Measurements from ENCODE around the gene NR1D2.
A peak's percentile ranks its signal among the peaks of the same experiment; 100 is the strongest.

GRCh38 chr3:23959135-23959900 lies 14.2 kb downstream of the NR1D2 start:
- peak; percentile 67 for TF ChIP-seq POLR2AphosphoS5 (IDR thresholded peaks at IDR 0.05)
- TF ChIP-seq, protein P1, sequence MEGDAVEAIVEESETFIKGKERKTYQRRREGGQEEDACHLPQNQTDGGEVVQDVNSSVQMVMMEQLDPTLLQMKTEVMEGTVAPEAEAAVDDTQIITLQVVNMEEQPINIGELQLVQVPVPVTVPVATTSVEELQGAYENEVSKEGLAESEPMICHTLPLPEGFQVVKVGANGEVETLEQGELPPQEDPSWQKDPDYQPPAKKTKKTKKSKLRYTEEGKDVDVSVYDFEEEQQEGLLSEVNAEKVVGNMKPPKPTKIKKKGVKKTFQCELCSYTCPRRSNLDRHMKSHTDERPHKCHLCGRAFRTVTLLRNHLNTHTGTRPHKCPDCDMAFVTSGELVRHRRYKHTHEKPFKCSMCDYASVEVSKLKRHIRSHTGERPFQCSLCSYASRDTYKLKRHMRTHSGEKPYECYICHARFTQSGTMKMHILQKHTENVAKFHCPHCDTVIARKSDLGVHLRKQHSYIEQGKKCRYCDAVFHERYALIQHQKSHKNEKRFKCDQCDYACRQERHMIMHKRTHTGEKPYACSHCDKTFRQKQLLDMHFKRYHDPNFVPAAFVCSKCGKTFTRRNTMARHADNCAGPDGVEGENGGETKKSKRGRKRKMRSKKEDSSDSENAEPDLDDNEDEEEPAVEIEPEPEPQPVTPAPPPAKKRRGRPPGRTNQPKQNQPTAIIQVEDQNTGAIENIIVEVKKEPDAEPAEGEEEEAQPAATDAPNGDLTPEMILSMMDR (IDR thresholded peaks at IDR 0.05) = no peak
- no peak for TF ChIP-seq POLR2A (IDR thresholded peaks at IDR 0.05)

Measured in gastroesophageal sphincter (tissue), 3 donors.